A549 treated with CORT108297 at 1 μM for 4 hours (cell line): ENCODE measurements around the gene CFAP20. TPM values are rescaled to one million over a fixed set of nuclear protein-coding genes. Genes with fewer than 3 reads are reported as not detected.

ENCODE experiments used
- total RNA-seq: library from RNA; stranded (reverse); fragments of 200-300 nt; extraction: Qiagen RNA extraction; gene quantifications from 5 replicates; pipeline ENCODE4 v1.2.3, GENCODE V29; 2022

Gene CFAP20
- 52.2 to 59.2 TPM (median 55.7 TPM) in 5 replicates for total RNA-seq

GRCh38 chr16:58129097-58129936 is at the start of gene CFAP20:
TSS of gene CFAP20 (minus strand) at chr16:58129381. CDS start at chr16:58129115, 266 bp downstream.

Other genes starting within 250 kb of the CFAP20 start
- gene CNGB1, start 158.3 kb downstream of the CFAP20 start, total RNA-seq: 0.07 to 0.45 TPM (median 0.16 TPM) in 5 replicates
- 12.0 to 18.2 TPM (median 17.4 TPM) in 5 replicates for gene ZNF319, start 128.7 kb downstream of the CFAP20 start, total RNA-seq
- gene USB1, start 128.0 kb downstream of the CFAP20 start, total RNA-seq: 93.6 to 95.9 TPM (median 95.0 TPM) in 5 replicates
- gene MMP15, start 103.6 kb downstream of the CFAP20 start, total RNA-seq: 17.4 to 25.7 TPM (median 22.6 TPM) in 5 replicates
- gene CSNK2A2, start 68.7 kb upstream of the CFAP20 start, total RNA-seq: 49.8 to 67.3 TPM (median 51.6 TPM) in 5 replicates
- gene PRSS54, start 165.6 kb upstream of the CFAP20 start, total RNA-seq: not detected in 5 replicates